GM12878 (cell line): ENCODE measurements around the gene TRIM45.
"Not testable (repeated sequence)": the region's sequence is repeated elsewhere in the genome, so short reads cannot be mapped to it uniquely, and the experiment has no call there.

ENCODE experiments used
- CTCF ChIP-seq, 3 experiments: IDR thresholded peaks in 2 of 3; conservative IDR thresholded peaks in 1 of 3; 2 replicates each; pipeline ENCODE4 v1.5.1; 2011; ENCODE audit warnings: low read depth in 3 of 3, low read length in 3 of 3, mild to moderate bottlenecking in 3 of 3, control low read depth in 2 of 3, moderate library complexity in 2 of 3, inconsistent platforms in 1 of 3, mixed read lengths in 1 of 3; ENCODE audit not compliant: control insufficient read depth in 2 of 3, insufficient read depth in 1 of 3; ENCODE audit errors: extremely low read depth in 1 of 3
- EGR1 ChIP-seq, 2 experiments: IDR thresholded peaks; 1 replicate in 1 of 2; 2 replicates in 1 of 2; pipeline ENCODE4 v1.6.1; 2011 to 2012; ENCODE audit warnings: low read depth in 2 of 2, low read length in 2 of 2, borderline replicate concordance in 1 of 2, mild to moderate bottlenecking in 1 of 2, moderate library complexity in 1 of 2
- EZH2 ChIP-seq: IDR thresholded peaks from 2 replicates; pipeline ENCODE4 v1.6.1; 2012; ENCODE audit warnings: low read depth, mild to moderate bottlenecking, control low read depth, inconsistent platforms, low read length, borderline replicate concordance; ENCODE audit not compliant: control insufficient read depth
- HDAC6 ChIP-seq: fragments of 200-600 bp; sonication (generic); IDR thresholded peaks from one replicate; pipeline ENCODE4 v1.8.0; 2017; ENCODE audit warnings: antibody characterized with exemption; ENCODE audit not compliant: unreplicated experiment
- MXI1 ChIP-seq: fragments of 150-350 bp; IDR thresholded peaks from 2 replicates; pipeline ENCODE4 v1.6.1; 2011; ENCODE audit warnings: low read depth, mild to moderate bottlenecking, inconsistent platforms, low read length, improper control_type of control experiment
- POLR2AphosphoS5 ChIP-seq: IDR thresholded peaks from 2 replicates; pipeline ENCODE4 v1.6.1; 2011; ENCODE audit warnings: mild to moderate bottlenecking, low read length, inconsistent platforms
- RAD21 ChIP-seq: IDR thresholded peaks from 2 replicates; pipeline ENCODE4 v1.6.1; 2011; ENCODE audit warnings: mild to moderate bottlenecking, low read depth, low read length, moderate library complexity; ENCODE audit not compliant: insufficient read depth
- REST ChIP-seq: IDR thresholded peaks from 2 replicates; pipeline ENCODE4 v1.6.1; 2012; ENCODE audit warnings: mild to moderate bottlenecking, low read depth, low read length
- TAF1 ChIP-seq: IDR thresholded peaks from 2 replicates; pipeline ENCODE4 v1.6.1; 2011; ENCODE audit warnings: mild to moderate bottlenecking, low read depth, low read length, borderline replicate concordance

GRCh38 chr1:117151305-117151704 is 29.8 kb upstream of the TRIM45 start:
- not testable (repeated sequence) for TF ChIP-seq EGR1 (IDR thresholded peaks at IDR 0.05; ENCODE audit: borderline replicate concordance in 1 of 2, low read depth in 2 of 2, low read length in 2 of 2); TAF1; CTCF (IDR thresholded peaks at IDR 0.05 in 2 of 3, conservative IDR thresholded peaks at IDR 0.05 in 1 of 3; ENCODE audit: control insufficient read depth in 2 of 3, extremely low read depth in 1 of 3, insufficient read depth in 1 of 3, low read depth in 3 of 3, low read length in 3 of 3); EZH2; RAD21; REST; MXI1; HDAC6; POLR2AphosphoS5
